ENCODE data around the gene ANKRD42.
A peak's percentile ranks its signal among the peaks of the same experiment; 100 is the strongest.
"Not testable (repeated sequence)": the region's sequence is repeated elsewhere in the genome, so short reads cannot be mapped to it uniquely, and the experiment has no call there.

ANKRD42 gene

GRCh38 chr11:83205608-83206185, 12.2 kb downstream of the ANKRD42 start:
- no peak for DNase-seq (ENCODE audit: low read depth)
- TF ChIP-seq CTCF (conservative IDR thresholded peaks at IDR 0.05; ENCODE audit: low read depth, low read length) = no peak
- no peak overlapping the region for H3K4me3 ChIP-seq (ENCODE audit: low read depth, low read length)

GRCh38 chr11:83206221-83206620, 12.7 kb downstream of the ANKRD42 start:
- TF ChIP-seq CTCF (conservative IDR thresholded peaks at IDR 0.05; ENCODE audit: low read depth, low read length) = no peak
- H3K4me3 ChIP-seq (ENCODE audit: low read depth, low read length) = no peak overlapping the region
- DNase-seq (ENCODE audit: low read depth) = no peak

- DNase-seq (ENCODE audit: low read depth) = peak; percentile 7
- not testable (repeated sequence) for H3K4me3 ChIP-seq (ENCODE audit: low read depth, low read length)
Observed at GRCh38 chr11:83206771-83207382, 13.4 kb downstream of the ANKRD42 start.

- TF ChIP-seq CTCF (conservative IDR thresholded peaks at IDR 0.05; ENCODE audit: low read depth, low read length) = peak; percentile 46
- no peak overlapping the region for H3K4me3 ChIP-seq (ENCODE audit: low read depth, low read length)
- peak; percentile 12 for DNase-seq (ENCODE audit: low read depth)
Observed at GRCh38 chr11:83219095-83219494, 25.6 kb downstream of the ANKRD42 start.

GRCh38 chr11:83220260-83220659, 26.7 kb downstream of the ANKRD42 start:
- TF ChIP-seq CTCF (conservative IDR thresholded peaks at IDR 0.05; ENCODE audit: low read depth, low read length) = no peak
- DNase-seq (ENCODE audit: low read depth) = peak; percentile 4
- no peak overlapping the region for H3K4me3 ChIP-seq (ENCODE audit: low read depth, low read length)

GRCh38 chr11:83221694-83222093, 28.2 kb downstream of the ANKRD42 start:
- TF ChIP-seq CTCF (conservative IDR thresholded peaks at IDR 0.05; ENCODE audit: low read depth, low read length) = no peak
- DNase-seq (ENCODE audit: low read depth) = no peak
- H3K4me3 ChIP-seq (ENCODE audit: low read depth, low read length) = no peak overlapping the region

- peak; percentile 8 for DNase-seq (ENCODE audit: low read depth)
- no peak overlapping the region for H3K4me3 ChIP-seq (ENCODE audit: low read depth, low read length)
- no peak for TF ChIP-seq CTCF (conservative IDR thresholded peaks at IDR 0.05; ENCODE audit: low read depth, low read length)
Observed at GRCh38 chr11:83222499-83222898, 29.0 kb downstream of the ANKRD42 start.
